AG09309 (cell line): ENCODE measurements around the gene SLC18B1.

Source experiments
- DNase-seq: peaks from one replicate; pipeline ENCODE4 v3.0.0-alpha.2; 2010; ENCODE audit warnings: low read depth
- H3K4me3 ChIP-seq: 2 replicates; pipeline ENCODE4 v1.5.1; 2011; ENCODE audit warnings: mild to moderate bottlenecking, low read depth, low read length, moderate library complexity; ENCODE audit not compliant: control insufficient read depth
- TF ChIP-seq, protein P1 (sequence below): IDR thresholded peaks from 2 replicates; pipeline ENCODE4 v1.5.1; 2011; ENCODE audit warnings: mild to moderate bottlenecking, low read depth, low read length, inconsistent platforms; ENCODE audit not compliant: insufficient read depth, control insufficient read depth; ENCODE audit errors: missing control alignments

Gene SLC18B1

GRCh38 chr6:132733814-132734213 is 64.6 kb downstream of the SLC18B1 start:
- DNase-seq = no peak
- TF ChIP-seq, protein P1, sequence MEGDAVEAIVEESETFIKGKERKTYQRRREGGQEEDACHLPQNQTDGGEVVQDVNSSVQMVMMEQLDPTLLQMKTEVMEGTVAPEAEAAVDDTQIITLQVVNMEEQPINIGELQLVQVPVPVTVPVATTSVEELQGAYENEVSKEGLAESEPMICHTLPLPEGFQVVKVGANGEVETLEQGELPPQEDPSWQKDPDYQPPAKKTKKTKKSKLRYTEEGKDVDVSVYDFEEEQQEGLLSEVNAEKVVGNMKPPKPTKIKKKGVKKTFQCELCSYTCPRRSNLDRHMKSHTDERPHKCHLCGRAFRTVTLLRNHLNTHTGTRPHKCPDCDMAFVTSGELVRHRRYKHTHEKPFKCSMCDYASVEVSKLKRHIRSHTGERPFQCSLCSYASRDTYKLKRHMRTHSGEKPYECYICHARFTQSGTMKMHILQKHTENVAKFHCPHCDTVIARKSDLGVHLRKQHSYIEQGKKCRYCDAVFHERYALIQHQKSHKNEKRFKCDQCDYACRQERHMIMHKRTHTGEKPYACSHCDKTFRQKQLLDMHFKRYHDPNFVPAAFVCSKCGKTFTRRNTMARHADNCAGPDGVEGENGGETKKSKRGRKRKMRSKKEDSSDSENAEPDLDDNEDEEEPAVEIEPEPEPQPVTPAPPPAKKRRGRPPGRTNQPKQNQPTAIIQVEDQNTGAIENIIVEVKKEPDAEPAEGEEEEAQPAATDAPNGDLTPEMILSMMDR = no peak
- no peak overlapping the region for H3K4me3 ChIP-seq

GRCh38 chr6:132733283-132733682 is 65.2 kb downstream of the SLC18B1 start:
- DNase-seq = no peak
- TF ChIP-seq, protein P1 = no peak
- no peak overlapping the region for H3K4me3 ChIP-seq

GRCh38 chr6:132731086-132731485 is 67.4 kb downstream of the SLC18B1 start:
- TF ChIP-seq, protein P1 = no peak
- H3K4me3 ChIP-seq = no peak overlapping the region
- no peak for DNase-seq

DNA sequence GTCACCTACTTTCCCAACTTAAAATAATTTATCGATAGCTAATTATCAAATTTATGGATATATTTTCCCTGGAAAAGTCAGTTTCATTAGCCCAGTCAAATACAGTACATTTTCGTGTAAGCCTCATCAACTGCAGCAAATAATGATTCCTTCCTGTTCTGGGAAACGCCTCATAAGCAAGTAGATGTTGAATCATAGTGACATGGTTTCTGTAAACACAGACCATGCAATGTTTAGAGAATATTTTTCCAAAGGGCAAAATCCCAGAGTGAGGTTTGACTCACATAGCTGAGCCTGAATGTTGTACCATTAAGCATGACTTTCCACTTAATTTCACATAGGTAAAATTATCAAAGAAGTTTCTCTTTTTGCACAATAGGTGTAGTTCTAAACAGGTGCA is 67.9 kb downstream of the SLC18B1 start:
- no peak for DNase-seq
- H3K4me3 ChIP-seq = no peak overlapping the region
- TF ChIP-seq, protein P1 = no peak

DNA sequence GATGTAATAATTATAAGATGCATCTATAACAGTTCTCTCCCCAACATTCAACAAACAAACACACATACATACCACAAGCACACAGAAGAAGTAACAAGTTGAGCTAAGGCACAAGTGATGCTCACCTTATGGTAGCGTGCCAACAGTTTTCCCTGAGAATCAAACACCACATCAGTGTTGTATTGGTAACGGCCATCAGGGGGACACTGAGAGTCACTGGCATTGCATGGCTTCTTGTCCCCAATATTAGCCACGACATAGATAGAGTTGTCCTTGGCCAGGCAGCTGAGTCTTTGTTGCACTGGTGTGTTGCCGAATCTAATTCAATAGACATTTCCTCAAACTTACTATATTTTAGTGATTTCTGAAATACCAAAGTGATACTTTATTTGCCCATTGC is 69.8 kb downstream of the SLC18B1 start:
- no peak for DNase-seq
- TF ChIP-seq, protein P1 = no peak
- no peak overlapping the region for H3K4me3 ChIP-seq

DNA sequence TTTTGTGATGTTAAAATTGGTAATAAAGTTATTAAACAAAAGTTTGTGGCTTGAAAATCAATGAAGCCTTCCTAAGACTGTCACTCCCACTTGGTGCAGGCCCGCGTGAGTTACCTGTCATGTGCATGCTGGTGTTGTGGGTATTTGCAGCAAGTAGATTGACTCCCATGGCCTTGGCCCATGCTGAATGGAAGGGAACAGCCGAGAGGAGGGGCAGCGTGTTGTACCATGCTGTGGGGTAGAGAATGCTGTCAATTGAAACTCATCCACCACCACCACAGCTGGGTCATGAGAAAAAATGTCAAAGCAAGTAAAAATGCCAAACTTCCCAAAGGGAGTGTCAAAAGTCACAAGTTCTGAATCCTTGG is 71.8 kb downstream of the SLC18B1 start:
- no peak for DNase-seq
- TF ChIP-seq, protein P1 = no peak
- no peak overlapping the region for H3K4me3 ChIP-seq

- H3K4me3 ChIP-seq = no peak overlapping the region
- TF ChIP-seq, protein P1 = no peak
- DNase-seq = no peak
Observed at GRCh38 chr6:132725947-132726607, 72.4 kb downstream of the SLC18B1 start.
